Kidney epithelial cell (primary cell): ENCODE measurements around the gene KIRREL3. TPM values are rescaled to one million over a fixed set of nuclear protein-coding genes. Genes with fewer than 3 reads are reported as not detected.

Experiments used
- DNase-seq: peaks from one replicate; pipeline ENCODE4 v3.0.0-alpha.2; 2010; ENCODE audit warnings: low read depth
- H3K27me3 ChIP-seq: 2 replicates; pipeline ENCODE4 v1.6.0; 2011; ENCODE audit warnings: low read length; ENCODE audit not compliant: control insufficient read depth, insufficient read depth
- H3K36me3 ChIP-seq: 2 replicates; pipeline ENCODE4 v1.5.1; 2011; ENCODE audit warnings: low read length; ENCODE audit not compliant: control insufficient read depth, insufficient read depth
- H3K4me3 ChIP-seq: 2 replicates; pipeline ENCODE4 v1.5.1; 2011; ENCODE audit warnings: low read depth, mild to moderate bottlenecking, control low read depth, low read length
- CTCF ChIP-seq: IDR thresholded peaks from 2 replicates; pipeline ENCODE4 v1.5.1; 2011; ENCODE audit warnings: mild to moderate bottlenecking, moderate library complexity, low read length, control low read depth, inconsistent platforms; ENCODE audit not compliant: insufficient read depth, poor library complexity, severe bottlenecking
- total RNA-seq: library from RNA; depleted of rRNA; stranded (reverse); fragments of >200 nt; gene quantifications from 2 replicates; pipeline ENCODE4 v1.2.3, GENCODE V29; 2015

KIRREL3 gene
- total RNA-seq, 1 donor from 2014 or later: 1.3 TPM

- Histone ChIP-seq H3K36me3 (no peaks in the 10 kb centered on the region), H3K27me3 (no peaks in the 10 kb centered on the region), H3K4me3 (no peak overlapping the region)
- no peak for DNase-seq
- no peak for TF ChIP-seq CTCF
These were observed 9.7 kb downstream of the KIRREL3 start for GRCh38 chr11:126990716-126991480.

GRCh38 chr11:126989942-126990715, 10.4 kb downstream of the KIRREL3 start:
- no peak for DNase-seq
- Histone ChIP-seq H3K4me3 (no peak overlapping the region), H3K36me3 (no peaks in the 10 kb centered on the region), H3K27me3 (no peaks in the 10 kb centered on the region)
- peak; percentile 99 for TF ChIP-seq CTCF

GRCh38 chr11:126988655-126989054, 11.9 kb downstream of the KIRREL3 start:
- H3K27me3 ChIP-seq: no peaks in the 10 kb centered on the region
- TF ChIP-seq CTCF: no peak

GRCh38 chr11:126981635-126982034, 18.9 kb downstream of the KIRREL3 start:
- Histone ChIP-seq H3K4me3 (no peak overlapping the region), H3K36me3 (no peaks in the 10 kb centered on the region), H3K27me3 (no peaks in the 10 kb centered on the region)
- TF ChIP-seq CTCF: no peak
- DNase-seq: no peak

More at GRCh38 chr11:126988655-126989054, 11.9 kb downstream of the KIRREL3 start:
- Histone ChIP-seq H3K4me3 (no peak overlapping the region), H3K36me3 (no peaks in the 10 kb centered on the region)
- DNase-seq: no peak

- DNase-seq: no peak
These were observed 21.7 kb downstream of the KIRREL3 start for GRCh38 chr11:126978911-126979310.

More at GRCh38 chr11:126978911-126979310, 21.7 kb downstream of the KIRREL3 start:
- no peak overlapping the region for H3K4me3 ChIP-seq
- no peaks in the 10 kb centered on the region for H3K27me3 ChIP-seq
- no peak for TF ChIP-seq CTCF
- H3K36me3 ChIP-seq: no peaks in the 10 kb centered on the region
